ENCODE results near the gene TMEM151B.

GRCh38 chr6:44232676-44233566 is 37.3 kb upstream of the TMEM151B start:
- TF ChIP-seq RFX5 (IDR thresholded peaks at IDR 0.05): no peak
- TF ChIP-seq POLR2A (IDR thresholded peaks at IDR 0.05; ENCODE audit: low read length): no peak
- no peak for TF ChIP-seq CBX8 (IDR thresholded peaks at IDR 0.05)
- no peak for TF ChIP-seq CTCF (IDR thresholded peaks at IDR 0.05)
- TF ChIP-seq ESRRA (IDR thresholded peaks at IDR 0.05; ENCODE audit: borderline replicate concordance, low read length): no peak
- TF ChIP-seq PBX3 (IDR thresholded peaks at IDR 0.05): no peak
